ENCODE results near the gene TAS2R3. TPM values are rescaled to one million over a fixed set of nuclear protein-coding genes. Genes with fewer than 3 reads are reported as not detected.

Gene TAS2R3
- total and polyA plus RNA-seq, 9 of the 15 experiments (the other 6 are each of a cell fraction or from before 2014, with no cell fraction given), result 0.37 to 1.9 (median 1.2) TPM; not detected in 2

- TF ChIP-seq BCLAF1 (IDR thresholded peaks at IDR 0.05; ENCODE audit: borderline replicate concordance in 1 of 2, control insufficient read depth in 1 of 2, low read depth in 2 of 2, low read length in 1 of 2), result peak; percentile 14 to 99; a peak in 3 of 4 replicates
- TF ChIP-seq MAX (CRISPR knock-in tag; IDR thresholded peaks at IDR 0.05), result peak; percentile 88
- TF ChIP-seq THAP12 (CRISPR knock-in tag; IDR thresholded peaks at IDR 0.05), result 0 out of 2 replicates have a peak, but pooled peaks have one; percentile 29
- peak; percentile 66; the same call in 1 of the 2 replicates for TF ChIP-seq SNIP1 (IDR thresholded peaks at IDR 0.05; ENCODE audit: low read depth)
- peak; percentile 97 for TF ChIP-seq HBP1 (CRISPR knock-in tag; IDR thresholded peaks at IDR 0.05)
- TF ChIP-seq BMI1 (IDR thresholded peaks at IDR 0.05; ENCODE audit: low read length), result peak; percentile 72; the same call in 1 of the 2 replicates
- TF ChIP-seq HCFC1 (IDR thresholded peaks at IDR 0.05; ENCODE audit: low read depth, low read length), result peak; percentile 95
- TF ChIP-seq ZBTB34 (CRISPR knock-in tag; IDR thresholded peaks at IDR 0.05), result no peak
- TF ChIP-seq PTBP1 (IDR thresholded peaks at IDR 0.05; ENCODE audit: low read depth, low read length), result peak; percentile 98
- peak; percentile 94 for TF ChIP-seq ARID4B (CRISPR knock-in tag; IDR thresholded peaks at IDR 0.05)
Measured at GRCh38 chr7:141737836-141738591, 25.9 kb upstream of the TAS2R3 start, which contains the start of gene SSBP1 (continued).
